ENCODE results near the gene CABLES2.

Gene CABLES2

GRCh38 chr20:62422636-62423325, 15.7 kb upstream of the CABLES2 start:
- in situ Hi-C loops (cut with HindIII; ENCODE audit: low pct_ligation_motif_present, low pct_unique_long_range_greater_than_20kb, low sequenced_read_pairs): no loop called here
- no peak for DNase-seq

GRCh38 chr20:62421716-62421990, 14.6 kb upstream of the CABLES2 start:
- in situ Hi-C loops (cut with HindIII; ENCODE audit: low pct_ligation_motif_present, low pct_unique_long_range_greater_than_20kb, low sequenced_read_pairs): no loop called here
- no peak for DNase-seq

- in situ Hi-C loops (cut with HindIII; ENCODE audit: low pct_ligation_motif_present, low pct_unique_long_range_greater_than_20kb, low sequenced_read_pairs): no loop called here
Observed at GRCh38 chr20:62420846-62421715, 14.0 kb upstream of the CABLES2 start.

GRCh38 chr20:62419759-62420158, 12.7 kb upstream of the CABLES2 start:
- in situ Hi-C loops (cut with HindIII; ENCODE audit: low pct_ligation_motif_present, low pct_unique_long_range_greater_than_20kb, low sequenced_read_pairs): no loop called here
- DNase-seq: no peak

More at GRCh38 chr20:62420846-62421715, 14.0 kb upstream of the CABLES2 start:
- DNase-seq: no peak

- in situ Hi-C loops (cut with HindIII; ENCODE audit: low pct_ligation_motif_present, low pct_unique_long_range_greater_than_20kb, low sequenced_read_pairs): no loop called here
- DNase-seq: no peak
Observed at GRCh38 chr20:62418709-62419487, 11.8 kb upstream of the CABLES2 start.

- in situ Hi-C loops (cut with HindIII; ENCODE audit: low pct_ligation_motif_present, low pct_unique_long_range_greater_than_20kb, low sequenced_read_pairs): no loop called here
- no peak for DNase-seq
Observed at GRCh38 chr20:62417981-62418708, 11.1 kb upstream of the CABLES2 start.

- no peak for DNase-seq
- in situ Hi-C loops (cut with HindIII; ENCODE audit: low pct_ligation_motif_present, low pct_unique_long_range_greater_than_20kb, low sequenced_read_pairs): no loop called here
Observed at GRCh38 chr20:62416651-62417637, 9.9 kb upstream of the CABLES2 start.

- in situ Hi-C loops (cut with HindIII; ENCODE audit: low pct_ligation_motif_present, low pct_unique_long_range_greater_than_20kb, low sequenced_read_pairs): no loop called here
- no peak for DNase-seq
Observed at GRCh38 chr20:62415354-62416111, 8.4 kb upstream of the CABLES2 start.

- peak; percentile 37 for DNase-seq
- in situ Hi-C loops (cut with HindIII; ENCODE audit: low pct_ligation_motif_present, low pct_unique_long_range_greater_than_20kb, low sequenced_read_pairs): no loop called here
Observed at GRCh38 chr20:62413896-62414481, 6.9 kb upstream of the CABLES2 start.

- in situ Hi-C loops (cut with HindIII; ENCODE audit: low pct_ligation_motif_present, low pct_unique_long_range_greater_than_20kb, low sequenced_read_pairs): no loop called here
- no peak for DNase-seq
Observed at GRCh38 chr20:62413025-62413570, 6.0 kb upstream of the CABLES2 start.

GRCh38 chr20:62412194-62413024, 5.3 kb upstream of the CABLES2 start:
- no peak for DNase-seq
- in situ Hi-C loops (cut with HindIII; ENCODE audit: low pct_ligation_motif_present, low pct_unique_long_range_greater_than_20kb, low sequenced_read_pairs): no loop called here

GRCh38 chr20:62411479-62412193, 4.6 kb upstream of the CABLES2 start:
- DNase-seq: no peak
- in situ Hi-C loops (cut with HindIII; ENCODE audit: low pct_ligation_motif_present, low pct_unique_long_range_greater_than_20kb, low sequenced_read_pairs): no loop called here

- no peak for DNase-seq
Observed at GRCh38 chr20:62410746-62411478, 3.8 kb upstream of the CABLES2 start.

GRCh38 chr20:62409931-62410745, 3.1 kb upstream of the CABLES2 start:
- DNase-seq: peak; percentile 48
- in situ Hi-C loops (cut with HindIII; ENCODE audit: low pct_ligation_motif_present, low pct_unique_long_range_greater_than_20kb, low sequenced_read_pairs): no loop called here

More at GRCh38 chr20:62410746-62411478, 3.8 kb upstream of the CABLES2 start:
- in situ Hi-C loops (cut with HindIII; ENCODE audit: low pct_ligation_motif_present, low pct_unique_long_range_greater_than_20kb, low sequenced_read_pairs): no loop called here
